CD4-positive, alpha-beta T cell treated with Interleukin-12 subunit alpha and Interleukin-12 subunit beta, for 1 hour (primary cell): ENCODE data around the gene DNAAF2.

Source experiments
- DNase-seq: peaks from one replicate; pipeline ENCODE4 v3.0.0-alpha.2; 2020

The DNAAF2 gene

DNA sequence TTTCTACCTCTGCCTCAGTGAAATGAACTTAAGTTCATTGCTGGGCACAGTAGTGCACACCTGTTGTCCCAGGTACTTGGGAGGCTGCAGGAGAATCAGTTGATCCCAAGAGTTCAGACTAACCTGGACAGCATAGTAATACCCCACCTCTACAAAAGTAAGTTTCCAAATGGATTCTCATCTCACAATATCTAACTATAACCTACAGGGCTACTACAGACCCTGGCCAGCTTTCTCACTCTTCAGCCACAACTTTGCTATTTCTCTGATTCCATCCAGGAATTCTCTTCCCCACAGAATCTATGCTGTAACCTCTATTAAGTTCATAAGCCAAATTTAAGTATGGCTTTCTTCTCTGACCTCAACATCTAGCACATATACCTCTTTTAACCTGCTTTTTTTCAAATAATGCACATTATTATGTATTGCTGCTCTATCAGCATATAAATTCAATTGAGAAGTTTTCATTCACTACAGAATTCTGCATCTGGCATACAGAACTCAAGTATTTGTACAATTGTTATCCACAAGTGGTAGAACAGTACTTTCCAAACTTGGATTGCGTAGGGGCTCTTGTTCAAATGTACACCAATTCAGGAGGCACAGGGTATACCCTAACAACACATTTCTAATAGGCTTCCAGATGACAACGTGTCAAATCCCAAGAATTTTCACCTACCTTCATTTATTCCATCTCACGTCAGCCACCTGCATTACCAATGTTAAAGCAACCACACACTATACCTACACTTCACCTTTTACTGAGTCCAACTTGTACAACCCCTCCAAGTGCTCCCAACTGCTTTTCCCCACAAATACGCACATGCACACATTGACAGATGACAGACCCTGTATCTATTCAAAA lies 52.7 kb downstream of the DNAAF2 start:
- DNase-seq: peak; percentile 4

DNA sequence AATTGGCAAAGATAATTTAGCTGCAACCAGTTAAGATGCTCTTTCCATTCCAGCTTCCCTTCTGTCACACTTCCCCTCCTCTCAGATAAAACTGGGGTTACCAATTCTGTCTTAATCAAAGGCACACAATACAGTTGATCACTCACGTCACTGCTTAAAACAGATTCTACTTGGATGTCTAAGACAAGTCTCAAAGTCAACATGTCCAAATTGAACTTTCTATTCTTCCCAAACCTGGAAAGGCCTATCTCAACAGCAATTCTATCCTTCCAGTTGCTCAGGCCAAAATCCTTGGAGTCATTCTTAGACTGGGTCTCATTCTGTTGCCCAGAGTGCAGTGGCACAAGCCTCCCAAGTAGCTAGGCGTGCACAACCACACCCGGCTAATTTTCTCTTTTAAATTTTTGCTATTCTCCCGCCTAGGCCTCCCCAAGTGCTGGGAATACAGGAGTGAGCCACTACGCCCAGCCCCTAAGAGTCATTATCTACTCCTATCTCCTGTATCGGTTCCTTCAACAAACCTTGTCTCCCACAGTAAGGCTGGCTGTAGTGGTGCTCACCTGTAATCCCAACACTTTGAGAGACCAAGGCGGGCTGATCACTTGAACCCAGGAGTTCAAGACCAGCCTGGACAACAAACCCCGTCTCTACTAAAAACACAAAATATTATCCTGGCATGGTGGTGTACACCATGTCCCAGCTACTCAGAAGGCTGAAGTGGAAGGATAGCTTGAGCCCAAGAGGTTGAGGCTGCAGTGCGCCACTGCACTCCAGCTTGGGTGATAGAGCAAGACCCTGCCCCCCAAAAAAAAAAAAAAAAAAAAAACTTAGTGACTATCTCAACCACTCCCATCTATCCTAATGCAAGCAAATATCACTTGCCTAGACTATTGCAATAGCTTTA lies 53.6 kb downstream of the DNAAF2 start:
- no peak for DNase-seq

DNA sequence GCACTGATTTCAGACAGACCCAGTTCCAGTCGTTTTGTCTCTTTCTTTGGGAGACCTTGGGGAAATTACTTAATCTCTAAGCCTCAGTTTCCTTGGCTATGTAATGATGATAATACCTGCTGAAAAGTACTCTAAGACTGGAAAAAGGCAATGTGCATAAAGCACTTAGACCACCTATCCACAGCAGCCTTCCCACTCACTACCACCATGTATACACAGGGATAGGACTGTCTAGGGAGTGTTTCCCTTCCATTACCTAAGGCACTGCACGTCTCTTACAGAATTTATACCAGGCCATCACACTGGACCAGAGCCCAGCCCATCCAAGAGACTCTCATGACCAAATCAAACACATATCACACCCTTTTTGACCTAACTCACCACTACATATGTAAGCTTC lies 55.2 kb downstream of the DNAAF2 start:
- DNase-seq: no peak

DNA sequence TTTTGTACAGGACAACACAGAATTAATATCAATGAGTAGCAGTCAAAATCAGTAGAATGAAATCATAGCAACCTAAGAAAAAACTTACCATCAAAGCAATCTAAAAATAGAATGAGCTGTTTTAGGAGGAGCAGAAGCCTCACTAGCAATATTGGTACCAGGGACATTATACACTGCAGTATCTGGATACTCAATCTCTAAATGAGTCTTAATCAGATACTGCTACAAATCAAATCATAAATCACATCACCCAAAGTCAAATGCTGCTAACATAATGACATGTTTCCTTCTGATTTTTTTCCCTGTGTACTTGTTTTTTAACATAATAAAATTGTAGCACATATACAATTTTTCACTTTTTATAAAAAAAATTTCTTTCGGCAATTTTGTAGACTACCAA lies 56.9 kb downstream of the DNAAF2 start:
- no peak for DNase-seq
